ENCODE measurements around the gene C20orf96. TPM values are rescaled to one million over a fixed set of nuclear protein-coding genes. Genes with fewer than 3 reads are reported as not detected.
A peak's percentile ranks its signal among the peaks of the same experiment; 100 is the strongest.
"Not testable (repeated sequence)": the region's sequence is repeated elsewhere in the genome, so short reads cannot be mapped to it uniquely, and the experiment has no call there.

Gene C20orf96
- total RNA-seq (1 to 10 TPM; 6.8 to 8.9 TPM), polyA plus RNA-seq (ENCODE audit: insufficient read length in 2 of 2) (10 to 100 TPM; 26.9 to 29.3 TPM)
- long read RNA-seq, donor 1, partial matches to known transcripts, result 0 of 4 reads
- long read RNA-seq, donor 1, other reads (novel, unspliced or antisense), result 0 of 4 reads
- long read RNA-seq, donor 2, result 0 reads
- long read RNA-seq, donor 3, partial matches to known transcripts, result 0 of 3 reads
- long read RNA-seq, donor 3, other reads (novel, unspliced or antisense), result 0 of 3 reads
- long read RNA-seq, donor 4, transcript C20orf96-202 (9 exons, 1,420 nt), result major isoform, 5 of 10 reads
- long read RNA-seq, donor 4, partial matches to known transcripts, result 5 of 10 reads
- long read RNA-seq, donor 4, other reads (novel, unspliced or antisense), result 0 of 10 reads

- no peaks in the 10 kb centered on the region for H3K36me3 ChIP-seq (ENCODE audit: control insufficient read depth, insufficient read depth, low read length)
- peak within 1 kb of the TSS; percentile 92 for H3K27ac ChIP-seq (ENCODE audit: low read depth, low read length)
These were observed at the start of gene C20orf96 for GRCh38 chr20:290084-290831. C20orf96 (minus strand) TSS chr20:290750; CDS start chr20:290610, 140 bp downstream.

GRCh38 chr20:336040-336439 is 45.5 kb upstream of the C20orf96 start:
- not testable (repeated sequence) for DNase-seq (ENCODE audit: low read depth in 4 of 6, low spot score in 6 of 6); H3K4me3 ChIP-seq (ENCODE audit: low read depth, low read length); H3K36me3 ChIP-seq (ENCODE audit: control insufficient read depth, insufficient read depth, low read length); H3K27ac ChIP-seq (ENCODE audit: low read depth, low read length); H3K4me1 ChIP-seq (ENCODE audit: control insufficient read depth, insufficient read depth, low read length); H3K27me3 ChIP-seq (ENCODE audit: control insufficient read depth, insufficient read depth, low read length); H3K9me3 ChIP-seq (ENCODE audit: control insufficient read depth, insufficient read depth, low read length)
- 92% methylated on average over 1 of the region's 1 CpG for WGBS (ENCODE audit: insufficient coverage)

More at GRCh38 chr20:290084-290831, at the start of gene C20orf96:
- Histone ChIP-seq H3K27me3 (ENCODE audit: control insufficient read depth, insufficient read depth, low read length) (no peaks in the 10 kb centered on the region), H3K9me3 (ENCODE audit: control insufficient read depth, insufficient read depth, low read length) (no peaks in the 10 kb centered on the region), H3K4me3 (ENCODE audit: low read depth, low read length) (peak within 1 kb of the TSS; percentile 83), H3K4me1 (ENCODE audit: control insufficient read depth, insufficient read depth, low read length) (peaks cover 8% of the 10 kb centered on the region)
- WGBS (ENCODE audit: insufficient coverage), result 0% methylated on average over 29 of the region's 43 CpGs
- peak; percentile 80 to 97 (median 88) for DNase-seq (ENCODE audit: low read depth in 4 of 6, low spot score in 6 of 6)

- Histone ChIP-seq H3K36me3 (ENCODE audit: control insufficient read depth, insufficient read depth, low read length) (peaks cover 17% of the 10 kb centered on the region), H3K27ac (ENCODE audit: low read depth, low read length) (no peak overlapping the region), H3K4me1 (ENCODE audit: control insufficient read depth, insufficient read depth, low read length) (peaks cover 20% of the 10 kb centered on the region), H3K9me3 (ENCODE audit: control insufficient read depth, insufficient read depth, low read length) (no peaks in the 10 kb centered on the region), H3K4me3 (ENCODE audit: low read depth, low read length) (no peak overlapping the region), H3K27me3 (ENCODE audit: control insufficient read depth, insufficient read depth, low read length) (no peaks in the 10 kb centered on the region)
- WGBS (ENCODE audit: insufficient coverage), result 100% methylated on average over 5 of the region's 8 CpGs
- no peak for DNase-seq (ENCODE audit: low read depth in 4 of 6, low spot score in 6 of 6)
These were observed 44.0 kb upstream of the C20orf96 start for GRCh38 chr20:334578-334977.

GRCh38 chr20:330233-331149 is 39.9 kb upstream of the C20orf96 start:
- no peak overlapping the region for H3K4me3 ChIP-seq (ENCODE audit: low read depth, low read length)

GRCh38 chr20:329851-330232 is 39.3 kb upstream of the C20orf96 start:
- no peak overlapping the region for H3K4me3 ChIP-seq (ENCODE audit: low read depth, low read length)
- H3K4me1 ChIP-seq (ENCODE audit: control insufficient read depth, insufficient read depth, low read length), result peaks cover 50% of the 10 kb centered on the region

More at GRCh38 chr20:330233-331149, 39.9 kb upstream of the C20orf96 start:
- peak in 2 of 6 donors; percentile 87 to 90 for DNase-seq (ENCODE audit: low read depth in 4 of 6, low spot score in 6 of 6)
- 16% methylated on average over 16 of the region's 16 CpGs for WGBS (ENCODE audit: insufficient coverage)
- no peaks in the 10 kb centered on the region for H3K9me3 ChIP-seq (ENCODE audit: control insufficient read depth, insufficient read depth, low read length)
- peaks cover 50% of the 10 kb centered on the region for H3K4me1 ChIP-seq (ENCODE audit: control insufficient read depth, insufficient read depth, low read length)
- peaks cover 33% of the 10 kb centered on the region for H3K36me3 ChIP-seq (ENCODE audit: control insufficient read depth, insufficient read depth, low read length)
- H3K27ac ChIP-seq (ENCODE audit: low read depth, low read length), result peak overlapping the region; percentile 35
- no peaks in the 10 kb centered on the region for H3K27me3 ChIP-seq (ENCODE audit: control insufficient read depth, insufficient read depth, low read length)

GRCh38 chr20:328975-329695 is 38.6 kb upstream of the C20orf96 start:
- Histone ChIP-seq H3K27ac (ENCODE audit: low read depth, low read length) (no peak overlapping the region), H3K4me1 (ENCODE audit: control insufficient read depth, insufficient read depth, low read length) (peaks cover 52% of the 10 kb centered on the region), H3K9me3 (ENCODE audit: control insufficient read depth, insufficient read depth, low read length) (no peaks in the 10 kb centered on the region), H3K36me3 (ENCODE audit: control insufficient read depth, insufficient read depth, low read length) (peaks cover 29% of the 10 kb centered on the region), H3K27me3 (ENCODE audit: control insufficient read depth, insufficient read depth, low read length) (no peaks in the 10 kb centered on the region), H3K4me3 (ENCODE audit: low read depth, low read length) (no peak overlapping the region)
- peak in 1 of 6 donors; percentile 30 for DNase-seq (ENCODE audit: low read depth in 4 of 6, low spot score in 6 of 6)
- WGBS (ENCODE audit: insufficient coverage), result 28% methylated on average over 7 of the region's 7 CpGs

More at GRCh38 chr20:329851-330232, 39.3 kb upstream of the C20orf96 start:
- Histone ChIP-seq H3K27me3 (ENCODE audit: control insufficient read depth, insufficient read depth, low read length) (no peaks in the 10 kb centered on the region), H3K27ac (ENCODE audit: low read depth, low read length) (peak overlapping the region; percentile 35), H3K9me3 (ENCODE audit: control insufficient read depth, insufficient read depth, low read length) (no peaks in the 10 kb centered on the region), H3K36me3 (ENCODE audit: control insufficient read depth, insufficient read depth, low read length) (peaks cover 33% of the 10 kb centered on the region)
- WGBS (ENCODE audit: insufficient coverage), result 56% methylated on average over 3 of the region's 4 CpGs
- DNase-seq (ENCODE audit: low read depth in 4 of 6, low spot score in 6 of 6), result no peak

- peak overlapping the region; percentile 92 for H3K27ac ChIP-seq (ENCODE audit: low read depth, low read length)
- WGBS (ENCODE audit: insufficient coverage), result 14% methylated on average over 26 of the region's 31 CpGs
- DNase-seq (ENCODE audit: low read depth in 4 of 6, low spot score in 6 of 6), result peak in 2 of 6 donors; percentile 27 to 29
These were observed 37.8 kb upstream of the C20orf96 start for GRCh38 chr20:328027-328974.

More at GRCh38 chr20:328027-328974, 37.8 kb upstream of the C20orf96 start:
- peaks cover 24% of the 10 kb centered on the region for H3K36me3 ChIP-seq (ENCODE audit: control insufficient read depth, insufficient read depth, low read length)
- no peaks in the 10 kb centered on the region for H3K27me3 ChIP-seq (ENCODE audit: control insufficient read depth, insufficient read depth, low read length)
- peak overlapping the region; percentile 84 for H3K4me3 ChIP-seq (ENCODE audit: low read depth, low read length)
- H3K9me3 ChIP-seq (ENCODE audit: control insufficient read depth, insufficient read depth, low read length), result no peaks in the 10 kb centered on the region
- H3K4me1 ChIP-seq (ENCODE audit: control insufficient read depth, insufficient read depth, low read length), result peaks cover 60% of the 10 kb centered on the region
